Measurements from ENCODE around the gene MAML3. TPM values are rescaled to one million over a fixed set of nuclear protein-coding genes. Genes with fewer than 3 reads are reported as not detected.

The MAML3 gene
- total and polyA plus RNA-seq, 2 of the 13 experiments (the other 11 are each of a cell fraction or from before 2014, with no cell fraction given): 0.05 to 0.13 TPM

DNA sequence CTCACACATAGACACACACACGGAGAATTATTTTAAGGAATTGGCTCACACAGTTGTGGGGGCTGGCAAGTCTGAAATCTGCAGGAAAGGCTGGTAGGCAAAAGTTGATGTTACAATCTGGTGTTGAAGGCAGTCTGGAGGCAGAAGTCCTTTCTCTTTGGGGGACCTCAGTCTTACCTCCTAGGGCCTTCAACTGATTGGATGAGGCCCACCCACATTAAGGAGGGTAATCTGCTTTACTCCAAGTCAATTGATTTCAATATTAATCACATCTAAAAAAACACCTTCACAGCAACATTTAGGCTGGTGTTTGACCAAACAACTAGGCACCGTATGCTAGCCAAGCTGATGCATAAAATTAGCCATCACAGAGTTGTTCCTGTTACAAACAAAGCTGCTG lies 477.6 kb downstream of the MAML3 start:
- TF ChIP-seq KLF13 (CRISPR knock-in tag; IDR thresholded peaks at IDR 0.05) (no peak), RFXANK (CRISPR knock-in tag; IDR thresholded peaks at IDR 0.05) (no peak), SNRNP70 (IDR thresholded peaks at IDR 0.05; ENCODE audit: low read depth, low read length) (no peak), ZNF629 (CRISPR knock-in tag; conservative IDR thresholded peaks at IDR 0.05) (0 out of 2 replicates have a peak, but pooled peaks have one; percentile 18), MXI1 (IDR thresholded peaks at IDR 0.05; ENCODE audit: borderline replicate concordance, low read depth, low read length) (no peak), ZNF343 (CRISPR knock-in tag; IDR thresholded peaks at IDR 0.05) (no peak), RBFOX2 (IDR thresholded peaks at IDR 0.05; ENCODE audit: low read depth, low read length) (peak; percentile 8; the same call in 1 of the 2 replicates), LCORL (IDR thresholded peaks at IDR 0.05) (no peak), LCORL (CRISPR knock-in tag; IDR thresholded peaks at IDR 0.05) (no peak)
- WGBS (ENCODE audit: low lambda C conversion rate): 90% methylated on average over 2 of the region's 2 CpGs
- H2AFZ ChIP-seq (ENCODE audit: low read length): no peak overlapping the region
- peaks cover 92% of the 10 kb centered on the region for H4K20me1 ChIP-seq (ENCODE audit: insufficient read depth, low read length)
- peaks cover 99% of the 10 kb centered on the region for H3K4me1 ChIP-seq (ENCODE audit: insufficient read depth, low read length)
- CTCF ChIA-PET (ENCODE audit: low intra/inter-chr PET ratio, low total read pairs): no interaction called here
- FAIRE-seq (no peak), ATAC-seq (no peak), DNase-seq (ENCODE audit: low spot score) (no peak)
- no peak overlapping the region for H3K4me3 ChIP-seq (replicated peaks in 1 of 3; ENCODE audit: insufficient read depth in 1 of 3, low read depth in 2 of 3, low read length in 3 of 3)
- no peak overlapping the region for H3K9ac ChIP-seq (ENCODE audit: insufficient read depth, low read depth, low read length)
- H3K27me3 ChIP-seq (ENCODE audit: control insufficient read depth in 1 of 2, insufficient read depth in 2 of 2, low read length in 2 of 2): no peaks in the 10 kb centered on the region
- no peaks in the 10 kb centered on the region for H3K9me3 ChIP-seq (ENCODE audit: low read length)
- in situ Hi-C loops (cut with HindIII; ENCODE audit: extremely low pct_ligation_motif_present, low pct_unique_long_range_greater_than_20kb): no loop called here
- H3K27ac ChIP-seq (ENCODE audit: extremely low read length, insufficient read depth, low read length): peak overlapping the region; percentile 33
- peak overlapping the region; percentile 34; the same call in 1 of the 2 replicates for H3K4me2 ChIP-seq (ENCODE audit: low read depth, low read length)
- POLR2A ChIA-PET: no interaction called here
- H3K79me2 ChIP-seq (ENCODE audit: insufficient read depth, low read length): peaks cover 100% of the 10 kb centered on the region
- peaks cover 30 to 81% of the 10 kb centered on the region in 2 experiments for H3K36me3 ChIP-seq (replicated peaks in 1 of 2; ENCODE audit: control insufficient read depth in 1 of 2, insufficient read depth in 2 of 2, low read length in 2 of 2)
- no TSS peak for BruUV-seq (replicated peaks)
- intact Hi-C loops (cut with micrococcal nuclease; ENCODE audit: unreplicated experiment): no loop called here

DNA sequence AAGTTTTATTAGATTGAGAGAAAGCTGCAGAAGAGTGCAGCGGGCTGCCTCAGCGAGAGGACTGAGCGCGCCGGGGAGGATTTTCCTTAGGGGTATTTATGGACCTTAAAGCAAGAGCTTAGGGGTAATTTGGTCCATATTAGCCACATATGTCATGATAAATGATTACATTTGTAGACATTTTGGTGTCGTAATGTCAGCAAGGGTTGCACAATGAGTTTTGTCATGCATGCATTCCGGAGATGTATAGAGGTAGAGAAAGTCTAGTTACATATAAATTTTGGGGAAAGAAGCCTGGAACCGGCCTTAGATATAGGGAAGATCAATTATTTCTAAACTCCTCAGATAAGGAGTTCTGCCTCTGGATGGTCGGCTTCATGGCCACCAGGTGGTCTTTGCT lies 478.3 kb downstream of the MAML3 start:
- Histone ChIP-seq H4K20me1 (ENCODE audit: insufficient read depth, low read length) (peaks cover 93% of the 10 kb centered on the region), H3K9me3 (ENCODE audit: low read length) (no peaks in the 10 kb centered on the region), H3K27ac (ENCODE audit: extremely low read length, insufficient read depth, low read length) (peak overlapping the region; percentile 19), H3K4me2 (ENCODE audit: low read depth, low read length) (peak overlapping the region; percentile 30; the same call in 1 of the 2 replicates), H3K9ac (ENCODE audit: insufficient read depth, low read depth, low read length) (no peak overlapping the region), H2AFZ (ENCODE audit: low read length) (no peak overlapping the region), H3K79me2 (ENCODE audit: insufficient read depth, low read length) (peaks cover 100% of the 10 kb centered on the region), H3K36me3 (replicated peaks in 1 of 2; ENCODE audit: control insufficient read depth in 1 of 2, insufficient read depth in 2 of 2, low read length in 2 of 2) (peaks cover 29 to 81% of the 10 kb centered on the region in 2 experiments), H3K4me1 (ENCODE audit: insufficient read depth, low read length) (peaks cover 100% of the 10 kb centered on the region), H3K4me3 (replicated peaks in 1 of 3; ENCODE audit: insufficient read depth in 1 of 3, low read depth in 2 of 3, low read length in 3 of 3) (no peak overlapping the region), H3K27me3 (ENCODE audit: control insufficient read depth in 1 of 2, insufficient read depth in 2 of 2, low read length in 2 of 2) (no peaks in the 10 kb centered on the region)
- WGBS (ENCODE audit: low lambda C conversion rate): 76% methylated on average over 9 of the region's 9 CpGs
- intact Hi-C loops (cut with micrococcal nuclease; ENCODE audit: unreplicated experiment) (no loop called here), in situ Hi-C loops (cut with HindIII; ENCODE audit: extremely low pct_ligation_motif_present, low pct_unique_long_range_greater_than_20kb) (no loop called here)
- ATAC-seq (no peak), FAIRE-seq (no peak), DNase-seq (ENCODE audit: low spot score) (peak; percentile 40)
- no TSS peak for BruUV-seq (replicated peaks)
- POLR2A ChIA-PET: interaction anchor here (2.7 kb wide), 1 partner anchor 10 kb away, joined by 18 read pairs; the partner anchor contains the start of gene MGST2
- CTCF ChIA-PET (ENCODE audit: low intra/inter-chr PET ratio, low total read pairs): no interaction called here
- no peak for TF ChIP-seq ZBTB7A (CRISPR knock-in tag; IDR thresholded peaks at IDR 0.05)
- TF ChIP-seq, protein P1, sequence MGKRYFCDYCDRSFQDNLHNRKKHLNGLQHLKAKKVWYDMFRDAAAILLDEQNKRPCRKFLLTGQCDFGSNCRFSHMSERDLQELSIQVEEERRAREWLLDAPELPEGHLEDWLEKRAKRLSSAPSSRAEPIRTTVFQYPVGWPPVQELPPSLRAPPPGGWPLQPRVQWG (CRISPR knock-in tag; IDR thresholded peaks at IDR 0.05; ENCODE audit: borderline replicate concordance, low read depth): no peak
- no peak for TF ChIP-seq DPF2 (CRISPR knock-in tag; IDR thresholded peaks at IDR 0.05; ENCODE audit: borderline replicate concordance, low read depth)
- peak; percentile 27; the same call in 1 of the 2 replicates for TF ChIP-seq FOXA3 (CRISPR knock-in tag; IDR thresholded peaks at IDR 0.05)
- TF ChIP-seq, protein P2, sequence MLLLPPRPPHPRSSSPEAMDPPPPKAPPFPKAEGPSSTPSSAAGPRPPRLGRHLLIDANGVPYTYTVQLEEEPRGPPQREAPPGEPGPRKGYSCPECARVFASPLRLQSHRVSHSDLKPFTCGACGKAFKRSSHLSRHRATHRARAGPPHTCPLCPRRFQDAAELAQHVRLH (CRISPR knock-in tag; IDR thresholded peaks at IDR 0.05; ENCODE audit: borderline replicate concordance, low read depth): no peak
- TF ChIP-seq, protein P3, sequence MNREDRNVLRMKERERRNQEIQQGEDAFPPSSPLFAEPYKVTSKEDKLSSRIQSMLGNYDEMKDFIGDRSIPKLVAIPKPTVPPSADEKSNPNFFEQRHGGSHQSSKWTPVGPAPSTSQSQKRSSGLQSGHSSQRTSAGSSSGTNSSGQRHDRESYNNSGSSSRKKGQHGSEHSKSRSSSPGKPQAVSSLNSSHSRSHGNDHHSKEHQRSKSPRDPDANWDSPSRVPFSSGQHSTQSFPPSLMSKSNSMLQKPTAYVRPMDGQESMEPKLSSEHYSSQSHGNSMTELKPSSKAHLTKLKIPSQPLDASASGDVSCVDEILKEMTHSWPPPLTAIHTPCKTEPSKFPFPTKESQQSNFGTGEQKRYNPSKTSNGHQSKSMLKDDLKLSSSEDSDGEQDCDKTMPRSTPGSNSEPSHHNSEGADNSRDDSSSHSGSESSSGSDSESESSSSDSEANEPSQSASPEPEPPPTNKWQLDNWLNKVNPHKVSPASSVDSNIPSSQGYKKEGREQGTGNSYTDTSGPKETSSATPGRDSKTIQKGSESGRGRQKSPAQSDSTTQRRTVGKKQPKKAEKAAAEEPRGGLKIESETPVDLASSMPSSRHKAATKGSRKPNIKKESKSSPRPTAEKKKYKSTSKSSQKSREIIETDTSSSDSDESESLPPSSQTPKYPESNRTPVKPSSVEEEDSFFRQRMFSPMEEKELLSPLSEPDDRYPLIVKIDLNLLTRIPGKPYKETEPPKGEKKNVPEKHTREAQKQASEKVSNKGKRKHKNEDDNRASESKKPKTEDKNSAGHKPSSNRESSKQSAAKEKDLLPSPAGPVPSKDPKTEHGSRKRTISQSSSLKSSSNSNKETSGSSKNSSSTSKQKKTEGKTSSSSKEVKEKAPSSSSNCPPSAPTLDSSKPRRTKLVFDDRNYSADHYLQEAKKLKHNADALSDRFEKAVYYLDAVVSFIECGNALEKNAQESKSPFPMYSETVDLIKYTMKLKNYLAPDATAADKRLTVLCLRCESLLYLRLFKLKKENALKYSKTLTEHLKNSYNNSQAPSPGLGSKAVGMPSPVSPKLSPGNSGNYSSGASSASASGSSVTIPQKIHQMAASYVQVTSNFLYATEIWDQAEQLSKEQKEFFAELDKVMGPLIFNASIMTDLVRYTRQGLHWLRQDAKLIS (CRISPR knock-in tag; IDR thresholded peaks at IDR 0.05): no peak
- no peak for TF ChIP-seq MTF1 (CRISPR knock-in tag; IDR thresholded peaks at IDR 0.05)
- TF ChIP-seq SP5 (CRISPR knock-in tag; IDR thresholded peaks at IDR 0.05; ENCODE audit: borderline replicate concordance, low read depth): no peak

Measured in HepG2 (cell line).